HEK293 (cell line): ENCODE data around the gene PPP2R2B.

Experiments used
- CTCF ChIA-PET: fragments of 350-600 bp; formaldehyde crosslinking; extraction: SDS; loops from one replicate; lab custom pipeline; 2021; ENCODE audit warnings: antibody characterized with exemption; lab: Yijun Ruan, JAX
- POLR2A ChIA-PET: fragments of 300-600 bp; formaldehyde crosslinking; extraction: SDS; loops from one replicate; lab custom pipeline; 2020; ENCODE audit warnings: antibody characterized with exemption, inconsistent platforms; lab: Yijun Ruan, JAX
- H3K27ac ChIP-seq: fragments of 200-500 bp; sonication (Bioruptor generic); 2 replicates; pipeline ENCODE4 v1.5.1; 2014; ENCODE audit warnings: low read depth, low read length, control low read depth, inconsistent platforms; ENCODE audit errors: extremely low read depth
- H3K36me3 ChIP-seq, 2 experiments: fragments of 200-500 bp in 1 of 2; sonication (Bioruptor generic) in 1 of 2; 1 replicate in 1 of 2; 2 replicates in 1 of 2; pipeline ENCODE4 v1.5.1; 2014 to 2017; ENCODE audit warnings: inconsistent platforms in 2 of 2, low read length in 2 of 2; ENCODE audit not compliant: control insufficient read depth in 2 of 2, insufficient read depth in 1 of 2
- H3K4me1 ChIP-seq: fragments of 200-500 bp; sonication (Bioruptor generic); 2 replicates; pipeline ENCODE4 v1.5.1; 2014; ENCODE audit warnings: mild to moderate bottlenecking, low read length, inconsistent platforms; ENCODE audit not compliant: control insufficient read depth, insufficient read depth
- H3K4me3 ChIP-seq: 2 replicates; pipeline ENCODE4 v1.5.1; 2011; ENCODE audit warnings: low read depth, mild to moderate bottlenecking, control low read depth, low read length, moderate library complexity
- H3K9me3 ChIP-seq: fragments of 200-500 bp; sonication (Bioruptor generic); 2 replicates; pipeline ENCODE4 v1.5.1; 2014; ENCODE audit warnings: low read depth, low read length, inconsistent platforms; ENCODE audit not compliant: control insufficient read depth, insufficient read depth
- CTCF ChIP-seq: fragments of 450-650 bp; formaldehyde crosslinking; IDR thresholded peaks from 2 replicates; pipeline ENCODE4 v1.5.1; 2016; ENCODE audit warnings: missing biosample characterization, missing genetic modification characterization
- SCRT2 ChIP-seq: fragments of 450-650 bp; formaldehyde crosslinking; IDR thresholded peaks from 2 replicates; pipeline ENCODE4 v1.5.1; 2016; ENCODE audit warnings: missing biosample characterization, missing genetic modification characterization
- SP3 ChIP-seq: fragments of 450-650 bp; formaldehyde crosslinking; IDR thresholded peaks from 2 replicates; pipeline ENCODE4 v1.5.1; 2016; ENCODE audit warnings: missing biosample characterization, missing genetic modification characterization
- TRIM28 ChIP-seq: IDR thresholded peaks from 2 replicates; pipeline ENCODE4 v1.6.1; 2011; ENCODE audit warnings: low read length, control low read depth, borderline replicate concordance
- ZBTB11 ChIP-seq: fragments of 450-650 bp; formaldehyde crosslinking; conservative IDR thresholded peaks from 2 replicates; pipeline ENCODE4 v1.5.1; 2016; ENCODE audit warnings: low read depth, missing biosample characterization, missing genetic modification characterization
- ZNF174 ChIP-seq: fragments of 450-650 bp; formaldehyde crosslinking; IDR thresholded peaks from 2 replicates; pipeline ENCODE4 v1.5.0; 2017; ENCODE audit warnings: missing biosample characterization, mild to moderate bottlenecking, missing genetic modification characterization
- ZNF24 ChIP-seq: fragments of 450-650 bp; formaldehyde crosslinking; IDR thresholded peaks from 2 replicates; pipeline ENCODE4 v1.5.1; 2016; ENCODE audit warnings: missing biosample characterization, missing genetic modification characterization
- ZNF362 ChIP-seq: fragments of 450-650 bp; formaldehyde crosslinking; IDR thresholded peaks from 2 replicates; pipeline ENCODE4 v1.5.1; 2016; ENCODE audit warnings: missing biosample characterization, missing genetic modification characterization
- ZNF514 ChIP-seq: fragments of 450-650 bp; formaldehyde crosslinking; IDR thresholded peaks from 2 replicates; pipeline ENCODE4 v1.5.1; 2016; ENCODE audit warnings: missing biosample characterization, missing genetic modification characterization
- ZNF654 ChIP-seq: fragments of 450-650 bp; formaldehyde crosslinking; IDR thresholded peaks from 2 replicates; pipeline ENCODE4 v1.5.1; 2016; ENCODE audit warnings: low read depth, missing biosample characterization, missing genetic modification characterization
- ZNF660 ChIP-seq: fragments of 450-650 bp; IDR thresholded peaks from 2 replicates; pipeline ENCODE4 v1.5.1; 2018; ENCODE audit warnings: missing biosample characterization, mild to moderate bottlenecking, missing genetic modification characterization
- ZNF707 ChIP-seq: fragments of 450-650 bp; formaldehyde crosslinking; IDR thresholded peaks from 2 replicates; pipeline ENCODE4 v1.5.1; 2016; ENCODE audit warnings: missing biosample characterization, missing genetic modification characterization
- ZNF76 ChIP-seq: fragments of 450-650 bp; formaldehyde crosslinking; IDR thresholded peaks from 2 replicates; pipeline ENCODE4; 2016; ENCODE audit warnings: low read depth, missing biosample characterization, missing genetic modification characterization, borderline replicate concordance
- ZNF768 ChIP-seq: fragments of 450-650 bp; formaldehyde crosslinking; IDR thresholded peaks from 2 replicates; pipeline ENCODE4 v1.5.1; 2018; ENCODE audit warnings: missing biosample characterization, mild to moderate bottlenecking, missing genetic modification characterization

The PPP2R2B gene

GRCh38 chr5:146533260-146533857, 345.2 kb downstream of the PPP2R2B start:
- Histone ChIP-seq H3K4me1 (no peaks in the 10 kb centered on the region), H3K36me3 (no peaks in the 10 kb centered on the region), H3K27ac (no peak overlapping the region)
- CTCF ChIA-PET, result interaction anchor here (0.5 to 7.0 kb wide), 38 partner anchors 9 to 1045 kb away, joined by 3 to 94 read pairs (median 3); partner anchors contain the start of gene GPR151
- TF ChIP-seq ZNF707 (tag by site-specific recombination), result no peak
- TF ChIP-seq ZNF768 (tag by site-specific recombination), result peak; percentile 55; the same call in 1 of the 2 replicates
- TF ChIP-seq ZNF514 (tag by site-specific recombination), result no peak
- no peak for TF ChIP-seq ZNF174 (tag by site-specific recombination)
- TF ChIP-seq ZNF76, result no peak
- TF ChIP-seq ZNF654 (tag by site-specific recombination), result peak; percentile 88
- no peak for TF ChIP-seq SP3 (tag by site-specific recombination)
- peak; percentile 55 for TF ChIP-seq SCRT2 (tag by site-specific recombination)
- no peak for TF ChIP-seq ZNF362 (tag by site-specific recombination)
- TF ChIP-seq ZNF660 (tag by site-specific recombination), result peak; percentile 50; the same call in 1 of the 2 replicates
- TF ChIP-seq ZNF24 (tag by site-specific recombination), result no peak
- TF ChIP-seq ZBTB11 (tag by site-specific recombination), result no peak; the same call in 1 of the 2 replicates
- no peak for TF ChIP-seq TRIM28
- TF ChIP-seq CTCF (tag by site-specific recombination), result peak; percentile 70; the same call in 1 of the 2 replicates
- TF ChIP-seq, all 188 proteins: peak for 5
- Histone ChIP-seq H3K4me3 (no peak overlapping the region), H3K9me3 (no peaks in the 10 kb centered on the region)
- POLR2A ChIA-PET, result no interaction called here
